NCI-H748 (cell line): ENCODE results near the gene NPRL2.

Source experiments
- DNase-seq: peaks from one replicate; lab custom pipeline; 2025; ENCODE audit not compliant: unreplicated experiment; lab: John Stamatoyannopoulos, UW

The NPRL2 gene

DNA sequence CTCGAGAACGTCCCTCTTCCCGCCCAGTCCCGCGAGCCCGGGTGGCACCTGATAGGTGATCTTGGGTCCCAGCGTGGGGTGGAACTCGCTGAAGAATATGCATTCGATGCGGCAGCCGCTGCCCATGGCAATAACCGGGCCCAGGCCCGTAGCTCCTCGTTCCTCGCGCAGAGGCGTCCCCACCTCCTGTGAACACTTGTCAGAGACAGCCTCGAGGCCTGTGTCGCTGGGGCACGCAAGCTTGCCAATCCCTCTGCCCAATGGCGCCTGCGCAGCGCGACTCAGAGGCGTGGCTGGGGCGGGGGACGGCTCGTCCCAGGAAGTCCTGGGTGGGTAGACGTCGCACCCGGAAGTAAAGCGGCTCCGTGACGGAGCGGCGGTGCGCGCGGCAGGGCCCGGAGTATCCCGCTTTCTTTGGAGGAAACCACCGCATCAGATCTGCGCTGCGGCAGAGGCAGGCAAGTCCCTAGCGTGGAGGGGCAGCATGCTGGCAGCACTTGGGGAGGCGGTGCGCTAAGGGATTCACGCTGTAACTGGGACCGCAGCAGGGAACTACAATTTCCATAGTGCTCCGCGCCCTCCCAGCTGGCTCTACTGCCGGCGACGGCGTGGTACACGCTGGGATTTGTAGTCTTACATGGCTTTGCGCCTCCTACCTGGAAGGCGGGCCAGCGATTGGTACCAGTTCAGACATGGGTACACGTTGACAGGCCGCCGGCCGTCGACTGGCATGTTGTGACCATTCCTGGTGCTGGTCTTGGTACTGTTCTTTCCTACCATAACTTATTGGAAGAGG, at the start of gene NPRL2, which contains the start of gene CYB561D2:
Gene NPRL2, minus strand, starts transcription at position 249 of the 796 bp plus-strand sequence. Its CDS starts 123 bp downstream, at position 126.
Gene CYB561D2, plus strand, starts transcription at position 336 of the 796 bp plus-strand sequence. CDS start 572 bp downstream, outside the sequence.
- peak; percentile 91 for DNase-seq

GRCh38 chr3:50396502-50396901, 45.9 kb upstream of the NPRL2 start:
- no peak for DNase-seq

DNA sequence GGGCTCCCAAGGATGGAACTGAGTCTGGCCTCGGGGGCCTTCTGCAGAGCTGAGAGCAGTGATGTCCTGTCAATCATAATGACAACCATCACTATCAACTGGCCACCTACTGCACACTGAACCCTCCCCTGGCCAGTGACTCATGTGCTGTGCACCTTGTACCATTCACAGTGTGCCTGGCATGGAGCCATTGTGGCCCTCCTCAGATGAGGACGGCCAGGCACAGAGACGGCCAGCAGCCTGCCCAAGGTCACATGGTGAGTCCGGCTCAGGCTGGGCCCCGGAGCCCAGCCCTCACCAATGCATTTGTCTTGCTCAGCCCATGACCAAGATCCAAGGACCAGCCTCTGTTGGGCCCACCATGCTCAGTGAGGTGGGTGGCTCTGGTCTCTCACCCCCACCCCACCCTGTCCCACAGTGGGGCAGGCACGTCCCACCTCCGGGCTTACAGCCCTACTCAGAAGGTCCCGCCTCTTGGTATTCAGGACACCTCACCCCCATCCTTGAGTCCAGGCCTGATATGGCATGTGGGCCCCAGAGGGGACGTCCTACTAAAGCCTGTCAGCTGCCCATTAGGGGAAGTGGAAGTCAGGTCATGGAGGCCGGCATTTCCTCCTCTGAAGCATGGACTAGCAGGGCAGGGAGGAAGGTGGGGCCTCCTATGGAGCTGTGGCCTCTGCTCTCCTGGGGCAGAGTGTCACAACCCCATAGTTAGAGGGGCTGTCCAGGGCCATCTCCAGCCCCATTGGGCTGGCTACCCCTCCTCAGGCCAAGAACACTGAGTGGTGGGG, 44.7 kb upstream of the NPRL2 start:
- DNase-seq = no peak

GRCh38 chr3:50393061-50393460, 42.5 kb upstream of the NPRL2 start:
- no peak for DNase-seq

GRCh38 chr3:50392101-50392715, 41.6 kb upstream of the NPRL2 start:
- DNase-seq = no peak

GRCh38 chr3:50390508-50391224, 40.1 kb upstream of the NPRL2 start:
- DNase-seq = peak; percentile 3

DNA sequence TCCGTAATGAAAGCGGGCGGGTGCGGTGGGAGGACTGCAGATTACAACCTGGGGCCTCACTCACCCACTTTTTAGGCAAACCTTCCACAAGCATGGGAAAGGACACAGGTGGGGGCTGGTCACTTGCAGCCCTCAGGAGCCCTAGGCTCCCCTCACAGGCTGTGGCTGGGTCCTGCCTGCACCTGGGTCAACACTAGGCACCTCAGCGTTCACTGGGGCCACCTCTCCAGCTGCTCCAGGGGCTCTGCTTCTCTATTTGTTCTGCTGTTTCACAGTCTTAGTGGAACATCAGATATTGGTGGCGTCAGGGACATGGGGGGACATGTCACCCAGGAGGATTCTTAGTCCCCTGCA, 38.8 kb upstream of the NPRL2 start:
- DNase-seq = no peak

GRCh38 chr3:50388720-50389413, 38.3 kb upstream of the NPRL2 start:
- DNase-seq = no peak

GRCh38 chr3:50388016-50388719, 37.6 kb upstream of the NPRL2 start:
- DNase-seq = peak; percentile 20

DNA sequence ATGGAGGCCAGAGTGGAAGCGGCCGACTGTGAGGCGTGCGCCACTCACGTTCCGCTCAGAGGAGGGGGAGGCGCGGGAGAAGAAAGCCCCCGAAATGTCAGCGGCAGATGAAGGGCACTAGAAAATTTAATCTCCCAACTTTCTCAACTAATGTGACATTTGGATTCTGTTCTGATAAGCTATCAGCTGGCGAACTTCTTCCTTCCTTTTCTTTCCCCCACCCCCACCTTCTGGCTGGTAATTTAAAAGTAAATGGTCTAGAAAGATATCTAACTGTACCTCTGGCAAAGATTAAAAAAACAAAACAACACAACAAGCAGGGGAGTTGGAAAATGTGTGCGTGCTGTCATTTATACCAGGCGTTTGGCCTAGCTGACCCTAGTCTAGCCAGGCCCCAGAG, 35.2 kb upstream of the NPRL2 start:
- DNase-seq = no peak

DNA sequence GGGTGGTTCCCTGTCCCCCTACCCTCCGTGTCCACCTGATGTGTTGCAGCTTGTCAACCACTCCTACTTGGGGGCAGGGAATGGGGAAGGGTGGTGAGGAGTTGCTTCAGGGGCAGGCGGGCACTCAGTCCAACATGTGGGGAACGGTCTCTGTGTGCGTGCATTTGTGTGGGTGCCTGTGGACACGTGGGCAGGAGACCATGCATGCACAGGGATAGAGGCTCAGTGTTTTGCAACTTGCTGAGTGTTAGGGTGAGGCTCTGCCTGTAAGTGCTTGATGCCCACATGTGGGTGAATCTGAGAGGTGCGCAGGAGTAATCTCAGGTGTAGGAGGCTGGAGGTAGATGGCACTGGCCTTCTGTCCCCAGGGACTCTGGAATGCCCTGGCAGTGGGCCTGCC, 33.2 kb upstream of the NPRL2 start:
- no peak for DNase-seq

GRCh38 chr3:50382722-50383121, 32.1 kb upstream of the NPRL2 start:
- no peak for DNase-seq

DNA sequence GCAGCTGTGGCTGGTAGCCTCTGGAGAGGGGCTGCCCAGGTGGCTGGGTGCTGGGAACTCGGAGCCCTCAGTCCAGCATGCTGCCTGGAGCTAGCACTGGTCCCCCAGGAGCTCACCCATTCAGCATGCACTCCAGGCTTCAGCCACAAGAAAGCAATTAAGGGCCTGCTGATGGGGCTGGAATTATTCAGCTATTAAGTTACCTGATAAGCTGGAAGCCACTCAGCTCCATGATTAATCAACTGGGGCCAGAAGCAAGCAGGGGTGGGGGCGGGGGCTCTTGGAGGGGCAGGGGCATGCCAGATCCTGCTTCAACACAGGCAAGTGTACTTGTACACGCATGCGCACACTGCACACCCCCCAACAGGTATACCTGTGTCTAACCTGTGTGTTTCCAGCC, 30.8 kb upstream of the NPRL2 start:
- peak; percentile 0 for DNase-seq

DNA sequence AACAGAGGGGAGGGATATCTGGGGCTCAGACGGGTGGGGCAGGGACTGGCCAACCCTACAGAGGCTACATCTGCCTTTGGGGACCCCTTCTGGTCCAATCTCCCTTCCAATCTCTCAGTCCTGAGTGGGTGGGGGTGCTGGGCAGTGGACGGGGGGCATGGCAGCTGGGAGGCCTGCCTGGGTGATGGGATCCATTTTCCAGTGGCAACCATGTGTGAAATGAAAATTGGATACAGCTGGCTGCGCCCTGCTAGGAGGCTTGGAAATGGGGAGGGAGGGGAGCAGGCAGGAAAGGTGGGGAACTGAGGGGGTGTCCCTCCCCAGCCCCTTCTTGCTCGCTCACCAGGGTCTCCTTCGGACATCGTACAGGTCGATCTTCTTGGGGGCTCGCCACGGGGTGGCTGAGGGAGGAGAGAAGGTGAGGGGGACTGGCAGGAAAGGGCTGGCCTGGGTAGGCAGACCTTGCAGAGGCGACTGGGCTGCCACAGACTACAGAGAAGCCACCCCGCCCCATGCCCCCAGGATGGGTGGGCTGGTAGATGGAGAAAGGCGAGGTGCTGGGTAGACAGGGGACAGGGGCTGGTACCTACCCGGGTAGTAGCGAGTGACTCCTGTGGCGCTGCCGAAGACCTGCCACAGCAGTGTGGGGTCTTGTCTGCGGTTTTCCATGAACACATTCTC, 30.0 kb upstream of the NPRL2 start:
- DNase-seq = no peak

DNA sequence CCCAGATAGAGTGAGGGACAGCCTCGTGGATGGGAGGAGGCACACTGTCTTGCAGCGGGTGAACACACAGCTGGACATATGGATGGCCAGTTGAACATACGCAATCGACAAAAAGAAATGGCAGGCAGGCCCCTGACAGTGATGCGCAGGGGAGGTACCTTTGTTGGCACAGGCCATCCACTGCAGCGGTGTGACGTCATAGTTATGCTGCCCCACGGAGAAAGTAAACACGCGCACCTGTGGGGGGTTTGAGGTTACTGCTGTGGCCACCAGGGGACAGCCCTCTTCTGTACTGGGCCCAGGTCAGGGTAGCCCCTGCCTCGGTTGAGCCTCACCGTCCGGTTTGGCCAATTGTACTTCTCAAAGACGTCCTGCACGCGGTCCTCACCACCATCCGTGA, 28.2 kb upstream of the NPRL2 start:
- DNase-seq = no peak

DNA sequence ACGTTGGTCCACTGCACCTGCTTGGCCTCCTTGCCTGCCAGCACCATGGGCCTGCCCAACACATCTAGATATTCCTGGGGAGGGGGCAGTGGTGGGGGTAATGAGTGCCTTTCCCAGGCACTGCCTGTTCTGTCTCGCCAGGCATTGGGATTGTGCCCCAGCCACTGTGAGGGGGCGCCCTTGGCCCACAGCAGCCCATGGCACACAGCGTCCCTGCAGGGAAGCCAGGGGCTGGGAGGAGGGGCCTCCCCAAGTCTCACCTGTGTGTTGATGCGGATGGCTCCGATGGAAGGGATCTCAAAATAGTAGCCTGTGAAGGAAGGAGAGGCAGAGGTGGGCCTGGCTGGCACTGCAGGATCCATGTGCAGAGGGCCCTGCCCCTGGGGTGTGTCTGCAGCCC, 27.4 kb upstream of the NPRL2 start:
- no peak for DNase-seq

DNA sequence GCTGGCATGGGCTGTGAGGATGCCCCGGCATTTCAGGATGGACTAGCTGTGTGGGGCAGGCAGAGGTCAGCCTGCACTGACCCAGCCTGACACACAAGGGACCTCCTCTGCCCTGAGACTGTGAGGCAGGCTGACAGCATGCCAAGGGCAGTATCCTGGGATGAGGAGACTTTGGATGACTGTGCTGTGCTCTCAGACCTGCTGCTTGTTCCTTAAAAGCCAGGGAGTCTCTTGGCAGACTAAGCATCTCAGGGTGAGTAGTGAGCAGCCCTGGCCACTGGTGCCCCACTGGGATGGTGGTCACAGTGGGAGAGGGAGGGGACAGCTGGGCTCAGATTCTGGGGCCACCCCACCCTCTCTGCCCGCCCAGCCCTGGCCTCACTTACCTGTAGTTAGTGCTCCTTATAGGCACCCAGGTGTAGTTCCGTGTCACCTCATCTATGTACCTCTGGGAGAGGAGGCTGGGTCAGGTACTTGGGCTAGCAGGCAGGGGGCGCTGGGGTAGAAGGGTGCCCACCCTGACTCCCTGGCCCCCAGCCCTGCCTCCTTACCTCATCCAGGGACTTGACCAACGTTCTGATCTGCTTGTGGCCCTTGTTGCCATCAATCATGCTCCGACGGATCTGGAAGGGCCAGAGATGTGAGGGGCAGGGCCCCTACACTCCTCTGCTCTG, 24.8 kb upstream of the NPRL2 start:
- peak; percentile 7 for DNase-seq

DNA sequence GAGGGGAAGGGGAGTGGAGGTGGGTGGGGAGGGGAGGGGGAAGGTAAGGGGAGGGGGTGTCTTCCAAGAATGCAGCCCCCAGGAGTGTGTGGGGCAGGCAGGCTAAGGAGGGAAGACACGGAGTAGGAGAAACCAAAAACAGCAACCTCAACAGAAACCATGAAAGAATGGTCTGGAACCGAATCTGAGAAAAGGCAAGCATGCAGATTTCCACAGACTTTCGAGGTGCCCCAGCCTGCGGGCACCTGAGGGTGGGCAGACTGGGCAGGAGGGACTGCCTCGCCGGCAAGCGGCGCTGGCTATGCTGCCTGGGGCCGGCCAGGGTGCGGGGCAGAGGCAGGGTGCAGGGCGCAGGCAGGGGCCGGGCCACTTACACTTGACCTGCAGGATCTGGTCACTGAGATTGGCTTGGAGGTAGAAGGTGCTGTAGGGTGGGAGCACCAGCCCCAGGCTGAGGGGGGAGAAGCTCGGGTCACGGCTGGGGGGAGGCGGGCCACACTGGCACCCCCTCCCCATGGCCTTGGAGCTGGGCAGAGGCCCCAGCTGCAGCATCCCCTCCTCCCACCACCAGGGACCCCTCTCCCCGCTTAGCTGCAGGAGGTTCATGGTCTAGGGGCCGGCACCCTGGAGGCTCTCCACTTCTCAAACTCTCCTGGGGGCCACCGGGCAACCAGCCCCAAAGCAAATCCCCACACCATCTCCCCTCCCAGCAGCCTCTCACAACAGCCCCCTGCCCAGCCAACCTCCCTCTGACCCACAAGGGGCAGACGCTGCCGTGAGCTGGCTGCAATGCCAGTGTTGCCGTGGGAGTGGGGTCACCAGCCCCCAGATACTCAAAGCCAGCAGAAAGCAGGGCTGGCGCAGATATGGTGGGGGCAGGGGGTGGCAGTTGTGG, 24.0 kb upstream of the NPRL2 start:
- no peak for DNase-seq
